Right lobe of liver (tissue), 4 donors: ENCODE results near the gene DDB1.

ENCODE experiments used
- CTCF ChIP-seq, 4 donors: fragments of 200-600 bp in 3 of 4; fragments of 450-650 bp in 1 of 4; IDR thresholded peaks; one replicate each; pipeline versions ENCODE4 v1.5.1 to v1.8.0; 2016 to 2022; ENCODE audit warnings: antibody characterized with exemption in 4 of 4, mild to moderate bottlenecking in 2 of 4
- POLR2A ChIP-seq: fragments of 450-650 bp; IDR thresholded peaks from one replicate; pipeline ENCODE4 v1.6.1; 2017; ENCODE audit warnings: antibody characterized with exemption, mild to moderate bottlenecking
- donor health status: DM: no; HTN: no; CAD: no.
- donor health status: DM: no; HTN: no; CAD: no.
- donor health status: DM: no; HTN: yes; CAD: no.

DNA sequence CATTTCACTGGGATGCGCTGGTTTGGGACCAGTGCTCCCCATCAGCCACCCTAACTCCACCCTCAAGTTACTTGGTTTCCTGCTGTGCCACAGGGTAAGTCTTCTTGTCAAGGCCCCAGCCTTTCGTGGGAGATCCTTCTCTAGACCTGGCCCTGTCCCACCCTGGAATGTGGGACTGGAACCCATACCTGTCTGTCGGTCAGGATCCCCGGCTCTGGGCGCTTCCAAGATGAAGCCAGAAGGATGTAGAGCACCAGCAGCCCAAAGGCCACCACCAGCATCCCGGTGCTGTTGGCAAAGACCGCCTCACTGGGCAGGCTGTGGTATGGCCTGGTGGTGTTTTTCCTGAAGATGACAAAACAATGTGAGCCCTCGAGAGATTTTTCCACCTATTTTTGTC, 17.9 kb upstream of the DDB1 start:
- TF ChIP-seq CTCF (IDR thresholded peaks at IDR 0.05) (no peak), POLR2A (no peak)
